ENCODE results near the gene IDI2.
"Not testable (repeated sequence)": the region's sequence is repeated elsewhere in the genome, so short reads cannot be mapped to it uniquely, and the experiment has no call there.

The IDI2 gene

GRCh38 chr10:1025683-1026082 is at the start of gene IDI2:
IDI2 (minus strand) TSS chr10:1025859; CDS start chr10:1024723, 1,136 bp downstream.
- DNase-seq, result no peak

- peak in 1 of 2 experiments; percentile 3 for DNase-seq
Measured at GRCh38 chr10:1074748-1075308, 49.2 kb upstream of the IDI2 start.

GRCh38 chr10:1074052-1074747 is 48.5 kb upstream of the IDI2 start:
- DNase-seq, result no peak

GRCh38 chr10:1070919-1071318 is 45.3 kb upstream of the IDI2 start:
- DNase-seq, result no peak

- no peak for DNase-seq
Measured at GRCh38 chr10:1068380-1069361, 43.0 kb upstream of the IDI2 start.

- not testable (repeated sequence) for DNase-seq
Measured at GRCh38 chr10:1066734-1067133, 41.1 kb upstream of the IDI2 start.

- DNase-seq, result no peak
Measured at GRCh38 chr10:1064964-1065247, 39.2 kb upstream of the IDI2 start.

- no peak for DNase-seq
Measured at GRCh38 chr10:1063232-1063865, 37.7 kb upstream of the IDI2 start.

GRCh38 chr10:1061930-1062774 is 36.5 kb upstream of the IDI2 start:
- peak in 1 of 2 experiments; percentile 30 for DNase-seq

GRCh38 chr10:1059902-1060301 is 34.2 kb upstream of the IDI2 start:
- DNase-seq, result no peak

- no peak for DNase-seq
Measured at GRCh38 chr10:1058017-1058416, 32.4 kb upstream of the IDI2 start.

GRCh38 chr10:1057106-1057657 is 31.5 kb upstream of the IDI2 start:
- no peak for DNase-seq

GRCh38 chr10:1056326-1057105 is 30.9 kb upstream of the IDI2 start, which contains the start of gene WDR37:
WDR37 (plus strand) TSS chr10:1056385; CDS start chr10:1072156, 15,771 bp downstream.
- DNase-seq, result peak; percentile 31 to 59

GRCh38 chr10:1054684-1055083 is 29.0 kb upstream of the IDI2 start:
- DNase-seq, result no peak

GRCh38 chr10:1050554-1050953 is 24.9 kb upstream of the IDI2 start:
- DNase-seq, result no peak

- no peak for DNase-seq
Measured at GRCh38 chr10:1050145-1050544, 24.5 kb upstream of the IDI2 start.

GRCh38 chr10:1049425-1049958 is 23.8 kb upstream of the IDI2 start:
- no peak for DNase-seq

- DNase-seq, result peak; percentile 95 to 97
Measured at GRCh38 chr10:1048732-1049424, 23.2 kb upstream of the IDI2 start, which contains the start of gene IDI1. IDI1 (minus strand) TSS chr10:1049119; CDS start chr10:1049003, 116 bp downstream.

- no peak for DNase-seq
Measured at GRCh38 chr10:1048349-1048731, 22.7 kb upstream of the IDI2 start.

GRCh38 chr10:1047937-1048336 is 22.3 kb upstream of the IDI2 start:
- DNase-seq, result no peak

All from SW 1271 (cell line).